MM.1S (cell line): ENCODE data around the gene FAF2.

ENCODE experiments used
- DNase-seq: peaks from one replicate; pipeline ENCODE4 v3.0.0-alpha.2; 2015
- H2AFZ ChIP-seq: fragments of 300-600 bp; sonication (generic); 2 replicates; pipeline ENCODE4 v1.6.0; 2016; ENCODE audit warnings: antibody characterized with exemption, low read length
- H3F3A ChIP-seq: fragments of 300-600 bp; sonication (generic); 2 replicates; pipeline ENCODE4 v1.6.1; 2016; ENCODE audit warnings: mild to moderate bottlenecking, antibody characterized with exemption, low read length, moderate library complexity, mixed read lengths; ENCODE audit not compliant: insufficient read depth
- H3K27ac ChIP-seq: fragments of 300-600 bp; sonication (generic); 2 replicates; pipeline ENCODE4 v1.5.1; 2016; ENCODE audit warnings: mild to moderate bottlenecking, low read length
- H3K27me3 ChIP-seq: fragments of 300-600 bp; sonication (generic); replicated peaks from 2 replicates; pipeline ENCODE4 v1.6.0; 2016; ENCODE audit warnings: low read length; ENCODE audit not compliant: insufficient read depth
- H3K36me3 ChIP-seq: fragments of 300-600 bp; sonication (generic); replicated peaks from 2 replicates; pipeline ENCODE4 v1.6.1; 2016; ENCODE audit warnings: mild to moderate bottlenecking, low read length, mixed read lengths; ENCODE audit not compliant: insufficient read depth
- H3K4me1 ChIP-seq: fragments of 300-600 bp; sonication (generic); 2 replicates; pipeline ENCODE4 v1.6.1; 2016; ENCODE audit warnings: low read length, mixed read lengths
- H3K4me2 ChIP-seq: fragments of 300-600 bp; sonication (generic); 2 replicates; pipeline ENCODE4 v1.6.0; 2016; ENCODE audit warnings: low read depth, low read length
- H3K4me3 ChIP-seq: fragments of 300-600 bp; sonication (generic); 2 replicates; pipeline ENCODE4 v1.5.1; 2016; ENCODE audit warnings: low read length, mixed read lengths
- H3K79me2 ChIP-seq: fragments of 300-600 bp; sonication (generic); 2 replicates; pipeline ENCODE4 v1.6.1; 2016; ENCODE audit warnings: mixed run types, low read length, mixed read lengths
- H3K9ac ChIP-seq: fragments of 300-600 bp; sonication (generic); 2 replicates; pipeline ENCODE4 v1.6.1; 2016; ENCODE audit warnings: low read length, mixed read lengths
- H3K9me2 ChIP-seq: fragments of 300-600 bp; sonication (generic); replicated peaks from 2 replicates; pipeline ENCODE4 v1.6.1; 2016; ENCODE audit warnings: mild to moderate bottlenecking, low read length, mixed read lengths; ENCODE audit not compliant: insufficient read depth
- H3K9me3 ChIP-seq: fragments of 300-600 bp; sonication (generic); replicated peaks from 2 replicates; pipeline ENCODE4 v1.6.1; 2016; ENCODE audit warnings: mild to moderate bottlenecking, low read length, mixed read lengths; ENCODE audit not compliant: insufficient read depth
- H4K20me1 ChIP-seq: fragments of 300-600 bp; sonication (generic); 2 replicates; pipeline ENCODE4 v1.6.1; 2016; ENCODE audit warnings: mild to moderate bottlenecking, low read length, moderate library complexity, mixed read lengths; ENCODE audit not compliant: insufficient read depth
- EZH2 ChIP-seq: fragments of 300-600 bp; sonication (generic); optimal IDR thresholded peaks from 2 replicates; pipeline ENCODE3; 2017; ENCODE audit warnings: low read depth, mild to moderate bottlenecking, antibody characterized with exemption, low read length, mixed read lengths
- EZH2phosphoT487 ChIP-seq: fragments of 300-600 bp; sonication (generic); IDR thresholded peaks from 2 replicates; pipeline ENCODE4 v1.6.1; 2018; ENCODE audit warnings: antibody characterized with exemption, low read length
- TF ChIP-seq, protein P1 (sequence below): fragments of 300-600 bp; sonication (generic); IDR thresholded peaks from 2 replicates; pipeline ENCODE4 v1.5.1; 2016; ENCODE audit warnings: antibody characterized with exemption, low read length, mixed read lengths

Gene FAF2

GRCh38 chr5:176527246-176528222 lies 79.3 kb downstream of the FAF2 start:
- Histone ChIP-seq H3K36me3 (no peaks in the 10 kb centered on the region), H3K79me2 (no peaks in the 10 kb centered on the region), H3K4me3 (no peak overlapping the region), H3K27ac (no peak overlapping the region), H4K20me1 (no peaks in the 10 kb centered on the region), H3K9ac (no peak overlapping the region), H3K4me1 (no peaks in the 10 kb centered on the region), H3F3A (no peaks in the 10 kb centered on the region), H3K9me2 (no peaks in the 10 kb centered on the region), H3K9me3 (no peaks in the 10 kb centered on the region), H2AFZ (no peak overlapping the region), H3K4me2 (no peak overlapping the region), H3K27me3 (no peaks in the 10 kb centered on the region)
- no peak for DNase-seq
- TF ChIP-seq, protein P1, sequence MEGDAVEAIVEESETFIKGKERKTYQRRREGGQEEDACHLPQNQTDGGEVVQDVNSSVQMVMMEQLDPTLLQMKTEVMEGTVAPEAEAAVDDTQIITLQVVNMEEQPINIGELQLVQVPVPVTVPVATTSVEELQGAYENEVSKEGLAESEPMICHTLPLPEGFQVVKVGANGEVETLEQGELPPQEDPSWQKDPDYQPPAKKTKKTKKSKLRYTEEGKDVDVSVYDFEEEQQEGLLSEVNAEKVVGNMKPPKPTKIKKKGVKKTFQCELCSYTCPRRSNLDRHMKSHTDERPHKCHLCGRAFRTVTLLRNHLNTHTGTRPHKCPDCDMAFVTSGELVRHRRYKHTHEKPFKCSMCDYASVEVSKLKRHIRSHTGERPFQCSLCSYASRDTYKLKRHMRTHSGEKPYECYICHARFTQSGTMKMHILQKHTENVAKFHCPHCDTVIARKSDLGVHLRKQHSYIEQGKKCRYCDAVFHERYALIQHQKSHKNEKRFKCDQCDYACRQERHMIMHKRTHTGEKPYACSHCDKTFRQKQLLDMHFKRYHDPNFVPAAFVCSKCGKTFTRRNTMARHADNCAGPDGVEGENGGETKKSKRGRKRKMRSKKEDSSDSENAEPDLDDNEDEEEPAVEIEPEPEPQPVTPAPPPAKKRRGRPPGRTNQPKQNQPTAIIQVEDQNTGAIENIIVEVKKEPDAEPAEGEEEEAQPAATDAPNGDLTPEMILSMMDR: no peak
- TF ChIP-seq EZH2 (no peak), EZH2phosphoT487 (no peak)

DNA sequence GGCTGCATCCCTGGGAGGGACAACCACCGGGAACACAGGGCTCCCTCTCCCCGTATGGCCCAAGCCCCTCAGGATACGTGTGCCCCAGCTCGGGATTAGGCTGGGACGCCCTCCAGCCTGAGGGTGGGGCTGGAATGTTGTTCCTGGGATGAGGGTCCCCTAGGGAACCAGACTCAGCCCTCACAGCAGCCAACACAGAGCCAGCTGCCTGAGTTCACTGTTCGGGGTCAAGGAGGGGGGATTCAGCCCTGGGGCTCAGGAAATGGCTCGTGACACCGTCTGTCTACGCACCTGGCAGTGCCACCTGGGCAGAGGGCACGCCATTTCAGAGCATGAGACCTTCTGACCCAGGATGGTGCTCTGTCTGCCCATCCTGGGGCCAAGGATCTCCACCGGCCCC lies 80.1 kb downstream of the FAF2 start:
- peaks cover 7% of the 10 kb centered on the region for H3K79me2 ChIP-seq
- no peaks in the 10 kb centered on the region for H3K36me3 ChIP-seq
- TF ChIP-seq EZH2: no peak
- no peaks in the 10 kb centered on the region for H3K4me1 ChIP-seq
- no peaks in the 10 kb centered on the region for H3K27me3 ChIP-seq
- H3K4me3 ChIP-seq: no peak overlapping the region
- no peaks in the 10 kb centered on the region for H3K9me2 ChIP-seq
- no peak overlapping the region for H3K9ac ChIP-seq
- H3K27ac ChIP-seq: no peak overlapping the region
- H4K20me1 ChIP-seq: no peaks in the 10 kb centered on the region
- H3K4me2 ChIP-seq: no peak overlapping the region
- no peak for DNase-seq
- H2AFZ ChIP-seq: no peak overlapping the region
- no peaks in the 10 kb centered on the region for H3K9me3 ChIP-seq
- H3F3A ChIP-seq: no peaks in the 10 kb centered on the region

GRCh38 chr5:176528761-176529115 lies 80.6 kb downstream of the FAF2 start:
- H3K9me2 ChIP-seq: no peaks in the 10 kb centered on the region
- no peaks in the 10 kb centered on the region for H3K4me1 ChIP-seq
- no peak overlapping the region for H3K9ac ChIP-seq
- peaks cover 11% of the 10 kb centered on the region for H3K79me2 ChIP-seq
- no peak overlapping the region for H3K4me3 ChIP-seq
- H3K9me3 ChIP-seq: no peaks in the 10 kb centered on the region
- H3K27ac ChIP-seq: no peak overlapping the region
- no peaks in the 10 kb centered on the region for H3F3A ChIP-seq
- H3K27me3 ChIP-seq: no peaks in the 10 kb centered on the region
- no peak overlapping the region for H3K4me2 ChIP-seq
- no peak for TF ChIP-seq EZH2
- no peaks in the 10 kb centered on the region for H3K36me3 ChIP-seq
- no peaks in the 10 kb centered on the region for H4K20me1 ChIP-seq
- DNase-seq: no peak
- no peak overlapping the region for H2AFZ ChIP-seq

DNA sequence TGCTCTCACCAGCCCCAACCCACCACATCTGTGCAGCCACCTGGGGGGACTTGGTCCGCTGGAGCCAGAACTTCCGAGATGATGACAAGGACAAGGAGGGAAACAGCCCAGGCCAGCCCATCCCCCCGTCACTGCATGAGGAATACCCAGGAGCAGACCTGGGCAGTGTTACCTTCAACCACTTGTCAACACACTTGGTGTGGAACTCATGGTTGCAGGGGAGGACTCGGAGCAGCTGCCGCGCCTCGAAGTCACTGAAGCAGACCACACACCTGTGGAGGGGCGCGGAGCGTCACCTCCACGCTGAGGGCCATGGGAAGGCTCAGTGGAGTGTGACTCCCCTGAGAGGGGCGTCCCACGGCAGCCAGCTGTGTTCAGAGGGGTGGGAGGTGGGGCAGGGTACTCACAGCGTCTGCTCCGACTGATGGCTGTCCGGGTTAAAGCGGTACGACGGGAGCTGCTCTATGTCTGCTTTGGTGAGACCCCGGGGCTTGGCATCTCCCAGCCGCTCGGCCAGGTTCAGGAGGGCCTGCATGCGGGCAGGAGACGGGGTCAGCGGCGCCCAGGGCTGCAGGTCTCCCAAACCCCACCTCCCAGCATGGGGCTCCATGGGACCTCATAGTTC lies 81.0 kb downstream of the FAF2 start:
- no peak overlapping the region for H3K9ac ChIP-seq
- H3K9me2 ChIP-seq: no peaks in the 10 kb centered on the region
- no peaks in the 10 kb centered on the region for H3K36me3 ChIP-seq
- TF ChIP-seq EZH2: no peak
- TF ChIP-seq, protein P1: no peak
- TF ChIP-seq EZH2phosphoT487: no peak
- H3K4me2 ChIP-seq: no peak overlapping the region
- H3F3A ChIP-seq: no peaks in the 10 kb centered on the region
- H3K4me1 ChIP-seq: no peaks in the 10 kb centered on the region
- peaks cover 16% of the 10 kb centered on the region for H3K79me2 ChIP-seq
- H3K4me3 ChIP-seq: no peak overlapping the region
- H3K27me3 ChIP-seq: no peaks in the 10 kb centered on the region
- no peak for DNase-seq
- H3K27ac ChIP-seq: no peak overlapping the region
- H3K9me3 ChIP-seq: no peaks in the 10 kb centered on the region
- no peaks in the 10 kb centered on the region for H4K20me1 ChIP-seq
- no peak overlapping the region for H2AFZ ChIP-seq
